Measurements from ENCODE around the gene ATP11B.

DNA sequence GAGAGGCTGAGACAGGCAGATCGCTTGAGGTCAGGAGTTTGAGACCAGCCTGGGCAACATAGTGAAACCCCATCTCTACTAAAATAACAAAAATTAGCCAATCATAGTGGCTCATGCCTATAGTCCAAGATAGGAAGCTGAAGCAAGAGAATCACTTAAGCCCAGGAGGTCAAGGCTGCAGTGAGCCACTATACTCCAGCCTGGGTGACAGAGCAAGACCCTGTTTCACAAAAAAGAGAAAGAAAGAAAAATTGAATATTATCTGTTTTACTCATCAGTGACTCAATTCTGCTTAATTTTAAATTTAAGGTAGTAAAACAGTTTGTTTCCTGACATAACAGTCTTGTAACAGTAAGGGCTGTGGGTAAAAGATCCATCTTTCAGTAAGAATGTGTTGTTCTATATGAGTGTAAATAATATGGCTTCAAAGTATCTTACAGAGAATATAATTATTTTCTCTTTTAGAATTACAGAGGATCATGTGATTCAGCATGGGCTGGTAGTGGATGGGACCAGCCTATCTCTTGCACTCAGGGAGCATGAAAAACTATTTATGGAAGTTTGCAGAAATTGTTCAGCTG, 85.8 kb downstream of the ATP11B start:
- TF ChIP-seq CTCF (IDR thresholded peaks at IDR 0.05): no peak
- no peak for TF ChIP-seq POLR2A (IDR thresholded peaks at IDR 0.05)
- TF ChIP-seq EP300 (IDR thresholded peaks at IDR 0.05): no peak
